Tibial nerve (tissue), 4 donors: ENCODE measurements around the gene TOP2B. TPM values are rescaled to one million over a fixed set of nuclear protein-coding genes. Genes with fewer than 3 reads are reported as not detected.

Experiments
- DNase-seq, 2 donors: peaks; one replicate each; pipeline ENCODE4 v3.0.0-alpha.2; 2019; ENCODE audit warnings: low spot score in 2 of 2
- H3K27ac ChIP-seq, 4 donors: fragments of 200-600 bp; sonication (generic) in 3 of 4; one replicate each; pipeline ENCODE4 v1.5.1; 2017 to 2019; ENCODE audit warnings: mild to moderate bottlenecking in 1 of 4
- H3K27me3 ChIP-seq, 2 donors: fragments of 200-600 bp; sonication (generic) in 1 of 2; one replicate each; pipeline versions ENCODE4 v1.5.1 to v1.6.0; 2017 to 2019
- H3K36me3 ChIP-seq, 3 donors: fragments of 200-600 bp; sonication (generic); one replicate each; pipeline ENCODE4 v1.5.1; 2018 to 2019
- H3K4me1 ChIP-seq, 4 donors: fragments of 200-600 bp; sonication (generic) in 3 of 4; one replicate each; pipeline ENCODE4 v1.5.1; 2017 to 2019
- H3K4me3 ChIP-seq, 4 donors: fragments of 200-600 bp; sonication (generic) in 3 of 4; one replicate each; pipeline ENCODE4 v1.5.1; 2017 to 2019; ENCODE audit warnings: mild to moderate bottlenecking in 1 of 4, moderate library complexity in 1 of 4
- H3K9me3 ChIP-seq, 4 donors: fragments of 200-600 bp; sonication (generic) in 3 of 4; one replicate each; pipeline ENCODE4 v1.5.1; 2017 to 2019
- EP300 ChIP-seq, 2 donors: sonication (generic); formaldehyde crosslinking; IDR thresholded peaks; one replicate each; pipeline ENCODE4 v1.6.1; 2017; ENCODE audit warnings: antibody characterized with exemption in 2 of 2, mild to moderate bottlenecking in 1 of 2
- POLR2A ChIP-seq, 2 donors: fragments of 450-650 bp; IDR thresholded peaks; one replicate each; pipeline ENCODE4 v1.6.1; 2017; ENCODE audit warnings: antibody characterized with exemption in 2 of 2, mild to moderate bottlenecking in 2 of 2, moderate library complexity in 2 of 2
- WGBS, 2 donors: methylation state at CpG; one replicate each; pipeline ENCODE4 v1.1.5; 2018; 5-methylcytosine and 5-hydroxymethylcytosine counted together
- total RNA-seq, 4 donors: library from RNA; depleted of rRNA; stranded (reverse); fragments of >200 nt; gene quantifications; one replicate each; pipeline ENCODE4 v1.1.0, GENCODE V29; 2016
- TF ChIP-seq, protein P1 (sequence below), 5 experiments: fragments of 200-600 bp in 3 of 5; fragments of 450-650 bp in 2 of 5; sonication (generic) in 3 of 5; IDR thresholded peaks; one replicate each; pipeline ENCODE4 v1.5.1; 2016 to 2019; ENCODE audit warnings: antibody characterized with exemption in 5 of 5, mild to moderate bottlenecking in 3 of 5, moderate library complexity in 2 of 5

The TOP2B gene
- total RNA-seq, 4 donors from 2014 or later: 85.3 to 121 (median 99.3) TPM

GRCh38 chr3:25631989-25632388 lies 32.7 kb downstream of the TOP2B start:
- H3K4me3 ChIP-seq: no peak overlapping the region
- TF ChIP-seq POLR2A (IDR thresholded peaks at IDR 0.05) (no peak), EP300 (IDR thresholded peaks at IDR 0.05) (no peak)
- TF ChIP-seq, protein P1, sequence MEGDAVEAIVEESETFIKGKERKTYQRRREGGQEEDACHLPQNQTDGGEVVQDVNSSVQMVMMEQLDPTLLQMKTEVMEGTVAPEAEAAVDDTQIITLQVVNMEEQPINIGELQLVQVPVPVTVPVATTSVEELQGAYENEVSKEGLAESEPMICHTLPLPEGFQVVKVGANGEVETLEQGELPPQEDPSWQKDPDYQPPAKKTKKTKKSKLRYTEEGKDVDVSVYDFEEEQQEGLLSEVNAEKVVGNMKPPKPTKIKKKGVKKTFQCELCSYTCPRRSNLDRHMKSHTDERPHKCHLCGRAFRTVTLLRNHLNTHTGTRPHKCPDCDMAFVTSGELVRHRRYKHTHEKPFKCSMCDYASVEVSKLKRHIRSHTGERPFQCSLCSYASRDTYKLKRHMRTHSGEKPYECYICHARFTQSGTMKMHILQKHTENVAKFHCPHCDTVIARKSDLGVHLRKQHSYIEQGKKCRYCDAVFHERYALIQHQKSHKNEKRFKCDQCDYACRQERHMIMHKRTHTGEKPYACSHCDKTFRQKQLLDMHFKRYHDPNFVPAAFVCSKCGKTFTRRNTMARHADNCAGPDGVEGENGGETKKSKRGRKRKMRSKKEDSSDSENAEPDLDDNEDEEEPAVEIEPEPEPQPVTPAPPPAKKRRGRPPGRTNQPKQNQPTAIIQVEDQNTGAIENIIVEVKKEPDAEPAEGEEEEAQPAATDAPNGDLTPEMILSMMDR (IDR thresholded peaks at IDR 0.05): no peak
- no peak for DNase-seq
- no peaks in the 10 kb centered on the region for H3K9me3 ChIP-seq
- peaks cover 0 to 17% (median 0%) of the 10 kb centered on the region in 4 donors for H3K4me1 ChIP-seq
- peaks cover 0 to 74% (median 4%) of the 10 kb centered on the region in 3 donors for H3K36me3 ChIP-seq
- 84 to 89% methylated on average over 1 of the region's 1 CpG for WGBS, 2 donors
- H3K27ac ChIP-seq: no peak overlapping the region
- no peaks in the 10 kb centered on the region for H3K27me3 ChIP-seq

- Histone ChIP-seq H3K36me3 (peaks cover 0 to 79% (median 0%) of the 10 kb centered on the region in 3 donors), H3K9me3 (no peaks in the 10 kb centered on the region), H3K27me3 (no peaks in the 10 kb centered on the region), H3K4me3 (no peak overlapping the region), H3K4me1 (no peaks in the 10 kb centered on the region), H3K27ac (no peak overlapping the region)
- no peak for DNase-seq
- TF ChIP-seq POLR2A (IDR thresholded peaks at IDR 0.05): no peak
- TF ChIP-seq, protein P1 (IDR thresholded peaks at IDR 0.05): no peak
- no peak for TF ChIP-seq EP300 (IDR thresholded peaks at IDR 0.05)
- WGBS, 2 donors: 96 to 100% methylated on average over 2 of the region's 2 CpGs
Measured at GRCh38 chr3:25621087-25621486, 43.6 kb downstream of the TOP2B start.

- no peak overlapping the region for H3K4me3 ChIP-seq
- H3K27me3 ChIP-seq: no peaks in the 10 kb centered on the region
- no peak for DNase-seq
- TF ChIP-seq POLR2A (IDR thresholded peaks at IDR 0.05) (no peak), EP300 (IDR thresholded peaks at IDR 0.05) (no peak)
- TF ChIP-seq, protein P1 (IDR thresholded peaks at IDR 0.05): no peak
- no peak overlapping the region for H3K27ac ChIP-seq
- 88 to 90% methylated on average over 5 of the region's 5 CpGs for WGBS, 2 donors
- H3K36me3 ChIP-seq: peaks cover 0 to 77% (median 0%) of the 10 kb centered on the region in 3 donors
- H3K9me3 ChIP-seq: no peaks in the 10 kb centered on the region
- no peaks in the 10 kb centered on the region for H3K4me1 ChIP-seq
Measured at GRCh38 chr3:25620493-25620892, 44.2 kb downstream of the TOP2B start.

DNA sequence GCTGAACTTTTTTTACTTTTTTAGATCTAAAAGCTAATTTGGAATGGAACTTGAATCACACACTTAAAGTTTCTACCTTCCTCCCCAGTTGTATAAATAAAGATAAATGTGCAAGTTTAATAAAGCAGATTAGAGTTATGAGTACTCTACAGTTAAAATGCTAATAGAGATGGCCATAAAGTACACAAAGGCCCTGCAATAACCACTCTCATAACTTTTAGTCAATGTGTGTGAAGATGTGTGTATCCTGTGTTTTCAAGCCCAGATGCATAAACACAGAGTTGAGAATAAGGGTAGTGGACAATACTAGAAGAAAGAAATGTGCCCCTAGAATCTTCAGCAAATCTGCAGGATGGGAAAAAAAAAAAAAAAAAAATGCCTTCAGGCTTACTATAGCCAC lies 45.3 kb downstream of the TOP2B start:
- no peaks in the 10 kb centered on the region for H3K27me3 ChIP-seq
- no peak overlapping the region for H3K27ac ChIP-seq
- H3K36me3 ChIP-seq: peaks cover 0 to 76% (median under 1%) of the 10 kb centered on the region in 3 donors
- no peaks in the 10 kb centered on the region for H3K9me3 ChIP-seq
- H3K4me3 ChIP-seq: no peak overlapping the region
- no peak for DNase-seq
- TF ChIP-seq, protein P1 (IDR thresholded peaks at IDR 0.05): no peak
- no peak for TF ChIP-seq EP300 (IDR thresholded peaks at IDR 0.05)
- no peak for TF ChIP-seq POLR2A (IDR thresholded peaks at IDR 0.05)
- H3K4me1 ChIP-seq: no peaks in the 10 kb centered on the region

DNA sequence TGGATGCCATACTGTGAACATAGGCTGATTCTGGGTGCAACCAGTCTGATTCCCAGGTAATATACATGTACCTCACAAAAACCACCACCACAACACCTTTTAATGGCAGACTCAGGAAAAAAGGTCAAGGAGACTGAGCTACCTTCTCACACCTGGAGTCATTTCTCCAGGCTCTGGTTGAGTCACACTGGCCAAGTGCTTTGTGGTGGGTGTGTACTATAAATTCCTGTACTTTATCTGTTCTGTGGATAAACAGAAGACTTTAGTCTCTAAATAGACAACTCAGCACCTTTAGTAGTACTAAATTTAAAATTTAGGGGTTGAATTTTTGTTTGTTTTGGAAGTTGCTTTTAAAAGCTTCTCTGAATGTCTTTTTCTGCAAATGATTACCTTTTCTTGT lies 46.7 kb downstream of the TOP2B start:
- TF ChIP-seq POLR2A (IDR thresholded peaks at IDR 0.05) (no peak), EP300 (IDR thresholded peaks at IDR 0.05) (no peak)
- TF ChIP-seq, protein P1 (IDR thresholded peaks at IDR 0.05): no peak
- Histone ChIP-seq H3K4me3 (no peak overlapping the region), H3K4me1 (no peaks in the 10 kb centered on the region), H3K9me3 (no peaks in the 10 kb centered on the region), H3K27me3 (no peaks in the 10 kb centered on the region), H3K36me3 (peaks cover 0 to 76% (median 3%) of the 10 kb centered on the region in 3 donors), H3K27ac (no peak overlapping the region)
- no peak for DNase-seq
